GM12891 (cell line): ENCODE results near the gene FLT3LG.

Experiments
- POLR2A ChIP-seq: IDR thresholded peaks from 2 replicates; pipeline ENCODE4 v1.6.1; 2011; ENCODE audit warnings: low read depth, low read length, control low read depth
- TAF1 ChIP-seq: IDR thresholded peaks from 2 replicates; pipeline ENCODE4 v1.6.1; 2011; ENCODE audit warnings: low read depth, low read length, control low read depth

GRCh38 chr19:49450405-49450804 is 23.6 kb upstream of the FLT3LG start:
- no peak for TF ChIP-seq TAF1
- TF ChIP-seq POLR2A, result no peak
